DOHH2 (cell line): ENCODE results near the gene ACER3.

Experiments used
- EZH2phosphoT487 ChIP-seq: fragments of 200-600 bp; sonication (generic); IDR thresholded peaks from 2 replicates; pipeline ENCODE4 v1.6.1; 2017; ENCODE audit warnings: borderline replicate concordance, mild to moderate bottlenecking, antibody characterized with exemption, low read length, moderate library complexity, mixed read lengths
- TF ChIP-seq, protein P1 (sequence below): fragments of 200-600 bp; sonication (generic); IDR thresholded peaks from one replicate; pipeline ENCODE4 v1.5.1; 2014; ENCODE audit warnings: antibody characterized with exemption, mild to moderate bottlenecking, low read depth, low read length; ENCODE audit not compliant: poor library complexity, severe bottlenecking

DNA sequence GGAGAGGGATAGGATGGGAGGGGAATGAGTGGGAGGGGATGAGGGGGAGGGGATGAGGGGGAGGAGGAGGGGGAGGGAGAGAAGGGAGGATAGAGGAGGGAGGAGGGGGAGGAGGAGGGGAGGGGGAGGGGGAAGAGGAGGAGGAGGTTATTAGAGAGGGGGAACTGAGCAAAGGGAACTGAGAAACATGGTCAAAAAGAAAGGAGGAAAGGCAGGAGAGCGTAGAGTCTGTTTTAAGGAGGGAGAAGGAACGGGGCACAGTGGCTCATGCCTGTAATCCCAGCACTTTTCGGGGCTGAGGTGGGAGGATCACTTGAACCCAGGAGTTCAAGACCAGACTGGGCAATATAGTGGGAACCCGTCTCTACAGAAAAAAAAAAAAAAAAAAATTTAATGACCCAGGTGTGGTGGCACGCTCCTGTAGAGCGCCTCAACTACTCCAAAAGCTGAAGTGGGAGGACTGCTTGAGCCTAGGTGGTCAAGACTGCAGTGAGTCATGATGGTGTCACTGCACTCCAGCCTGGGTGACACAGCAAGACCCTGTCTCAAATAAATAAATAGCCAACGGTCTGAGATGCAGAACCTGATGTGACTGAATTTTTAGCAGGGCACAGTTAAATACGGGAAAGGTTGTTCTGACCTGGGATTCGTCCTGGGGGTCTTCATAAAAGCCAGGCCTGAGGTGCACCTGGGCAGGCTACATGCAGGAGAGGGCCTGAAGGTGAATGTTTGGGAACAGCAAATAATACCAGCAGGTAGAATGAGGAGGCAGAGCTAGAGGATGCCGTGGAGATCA lies 177.5 kb downstream of the ACER3 start:
- TF ChIP-seq, protein P1, sequence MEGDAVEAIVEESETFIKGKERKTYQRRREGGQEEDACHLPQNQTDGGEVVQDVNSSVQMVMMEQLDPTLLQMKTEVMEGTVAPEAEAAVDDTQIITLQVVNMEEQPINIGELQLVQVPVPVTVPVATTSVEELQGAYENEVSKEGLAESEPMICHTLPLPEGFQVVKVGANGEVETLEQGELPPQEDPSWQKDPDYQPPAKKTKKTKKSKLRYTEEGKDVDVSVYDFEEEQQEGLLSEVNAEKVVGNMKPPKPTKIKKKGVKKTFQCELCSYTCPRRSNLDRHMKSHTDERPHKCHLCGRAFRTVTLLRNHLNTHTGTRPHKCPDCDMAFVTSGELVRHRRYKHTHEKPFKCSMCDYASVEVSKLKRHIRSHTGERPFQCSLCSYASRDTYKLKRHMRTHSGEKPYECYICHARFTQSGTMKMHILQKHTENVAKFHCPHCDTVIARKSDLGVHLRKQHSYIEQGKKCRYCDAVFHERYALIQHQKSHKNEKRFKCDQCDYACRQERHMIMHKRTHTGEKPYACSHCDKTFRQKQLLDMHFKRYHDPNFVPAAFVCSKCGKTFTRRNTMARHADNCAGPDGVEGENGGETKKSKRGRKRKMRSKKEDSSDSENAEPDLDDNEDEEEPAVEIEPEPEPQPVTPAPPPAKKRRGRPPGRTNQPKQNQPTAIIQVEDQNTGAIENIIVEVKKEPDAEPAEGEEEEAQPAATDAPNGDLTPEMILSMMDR: no peak
- TF ChIP-seq EZH2phosphoT487: no peak
